A549 (cell line): ENCODE measurements around the gene HOXD12. TPM values are rescaled to one million over a fixed set of nuclear protein-coding genes. Genes with fewer than 3 reads are reported as not detected.

Source experiments
- ATAC-seq, 2 experiments: fragments of 200-7000 bp in 1 of 2; fragments of >200 bp in 1 of 2; cut with Nextera tagmentation in 1 of 2; cut with Tn5 transposase in 1 of 2; 3 replicates each; pipeline versions ENCODE4 v1.8.0 to v1.9.1; 2018 to 2020; ENCODE audit warnings: mild to moderate bottlenecking in 1 of 2, moderate library complexity in 1 of 2
- CTCF ChIA-PET: fragments of 300-600 bp; sonication (Branson Sonifier 250); formaldehyde crosslinking; extraction: SDS; loops from one replicate; lab custom pipeline; 2021; ENCODE audit warnings: antibody characterized with exemption, inconsistent platforms; lab: Yijun Ruan, JAX
- POLR2A ChIA-PET: fragments of 350-600 bp; formaldehyde crosslinking; extraction: SDS; loops from one replicate; lab custom pipeline; 2021; ENCODE audit warnings: antibody characterized with exemption, inconsistent platforms; lab: Yijun Ruan, JAX
- DNase-seq, 2 experiments: peaks; one replicate each; pipeline versions ENCODE4 v3.0.0 to v3.0.0-alpha.2; 2011 to 2016; ENCODE audit warnings: low read depth in 1 of 2, low spot score in 1 of 2
- FAIRE-seq: peaks from 2 replicates; lab custom pipeline; 2011; peaks lifted over from hg19 to GRCh38; lab: Jason Lieb, UNC
- H3K27ac ChIP-seq, 2 experiments: fragments of >200 bp; sonication (Bioruptor Twin); formaldehyde crosslinking; 3 replicates each; pipeline ENCODE4 v1.5.1; 2016 to 2017
- H3K4me1 ChIP-seq: fragments of >200 bp; sonication (Bioruptor Twin); formaldehyde crosslinking; 3 replicates; pipeline ENCODE4 v1.6.1; 2016
- H3K4me2 ChIP-seq: fragments of >200 bp; sonication (Bioruptor Twin); formaldehyde crosslinking; 3 replicates; pipeline ENCODE4 v1.6.1; 2016
- H3K4me3 ChIP-seq: fragments of >200 bp; sonication (Bioruptor Twin); formaldehyde crosslinking; 3 replicates; pipeline ENCODE4 v1.5.1; 2016
- H3K9me3 ChIP-seq: fragments of >200 bp; sonication (Bioruptor Twin); formaldehyde crosslinking; 3 replicates; pipeline ENCODE4 v1.6.1; 2016
- BHLHE40 ChIP-seq: IDR thresholded peaks from 2 replicates; pipeline ENCODE4 v1.6.1; 2012; ENCODE audit warnings: low read depth, low read length, inconsistent platforms
- CHD2 ChIP-seq: fragments of 150-350 bp; IDR thresholded peaks from 2 replicates; pipeline ENCODE4 v1.6.1; 2014; ENCODE audit warnings: low read length; ENCODE audit not compliant: partially characterized antibody
- ESRRA ChIP-seq: fragments of 150-350 bp; IDR thresholded peaks from 2 replicates; pipeline ENCODE4 v1.6.1; 2014; ENCODE audit warnings: mild to moderate bottlenecking, low read length, borderline replicate concordance
- FOXS1 ChIP-seq: fragments of 250-450 bp; sonication (Bioruptor Pico); IDR thresholded peaks from 2 replicates; pipeline ENCODE4 v1.5.0; 2020; ENCODE audit warnings: mild to moderate bottlenecking, moderate library complexity
- HES2 ChIP-seq: fragments of >200 bp; sonication (Bioruptor Twin); formaldehyde crosslinking; IDR thresholded peaks from 2 replicates; pipeline ENCODE4 v1.6.1; 2016
- HEYL ChIP-seq: fragments of 250-450 bp; sonication (Bioruptor Pico); IDR thresholded peaks from 2 replicates; pipeline ENCODE4 v1.8.0; 2021; ENCODE audit warnings: mild to moderate bottlenecking, moderate library complexity
- HOXB5 ChIP-seq: fragments of 250-450 bp; sonication (Bioruptor Pico); IDR thresholded peaks from 2 replicates; pipeline ENCODE4 v1.5.0; 2020; ENCODE audit warnings: mild to moderate bottlenecking, moderate library complexity
- MAFK ChIP-seq: fragments of 450-650 bp; IDR thresholded peaks from 2 replicates; pipeline ENCODE4 v1.6.1; 2014; ENCODE audit not compliant: partially characterized antibody
- NPAS2 ChIP-seq: fragments of 250-450 bp; sonication (Bioruptor Pico); IDR thresholded peaks from 2 replicates; pipeline ENCODE4 v1.8.0; 2022; ENCODE audit warnings: mild to moderate bottlenecking, moderate library complexity, borderline replicate concordance
- POLR2AphosphoS2 ChIP-seq: conservative IDR thresholded peaks from 2 replicates; pipeline ENCODE4 v1.6.1; 2012; ENCODE audit warnings: low read length, improper control_type of control experiment, inconsistent platforms
- RCOR1 ChIP-seq: fragments of 150-350 bp; IDR thresholded peaks from 2 replicates; pipeline ENCODE4 v1.6.1; 2014; ENCODE audit warnings: antibody characterized with exemption, low read length, low read depth
- REST ChIP-seq: fragments of 200-600 bp; sonication (generic); IDR thresholded peaks from 2 replicates; pipeline ENCODE4 v1.6.1; 2016; ENCODE audit warnings: antibody characterized with exemption, mild to moderate bottlenecking, moderate library complexity
- RFX5 ChIP-seq: fragments of 450-650 bp; IDR thresholded peaks from 2 replicates; pipeline ENCODE4 v1.7.1; 2014; ENCODE audit warnings: antibody characterized with exemption, mild to moderate bottlenecking, moderate library complexity
- ZC3H11A ChIP-seq: fragments of 450-650 bp; IDR thresholded peaks from 2 replicates; pipeline ENCODE4 v1.6.1; 2014; ENCODE audit warnings: antibody characterized with exemption, mild to moderate bottlenecking
- ZSCAN20 ChIP-seq: fragments of 250-450 bp; sonication (Bioruptor Pico); IDR thresholded peaks from 2 replicates; pipeline ENCODE4 v1.8.0; 2022; ENCODE audit warnings: mild to moderate bottlenecking, moderate library complexity
- WGBS: methylation state at CpG from one replicate; pipeline ENCODE4 v1.1.6; 2017; ENCODE audit errors: missing lambda C conversion rate; 5-methylcytosine and 5-hydroxymethylcytosine counted together
- polyA plus RNA-seq, 4 experiments: library from polyadenylated mRNA; depleted of rRNA in 3 of 4; stranded (reverse); fragments of >200 nt; fragmentation: RNase III in 1 of 4; extraction: RNeasy Plus Mini Kit Qiagen cat#74134 plus additional on column Dnase treatment in 1 of 4; gene quantifications; 2 replicates in 3 of 4; 3 replicates in 1 of 4; pipeline ENCODE4 v1.2.3, GENCODE V29; 2011 to 2017
- TF ChIP-seq, protein P1 (sequence below): fragments of 150-350 bp; IDR thresholded peaks from 2 replicates; pipeline ENCODE4 v1.6.1; 2014; ENCODE audit warnings: low read depth, mild to moderate bottlenecking, low read length

The HOXD12 gene
- polyA plus RNA-seq, 2 of the 4 experiments (the other 2 are of a cell fraction), result not detected

GRCh38 chr2:176098366-176099158 is 1.0 kb upstream of the HOXD12 start (continued):
- TF ChIP-seq ZC3H11A (no peak), MAFK (no peak), ZSCAN20 (CRISPR knock-in tag) (no peak), RFX5 (no peak), ESRRA (no peak)

DNA sequence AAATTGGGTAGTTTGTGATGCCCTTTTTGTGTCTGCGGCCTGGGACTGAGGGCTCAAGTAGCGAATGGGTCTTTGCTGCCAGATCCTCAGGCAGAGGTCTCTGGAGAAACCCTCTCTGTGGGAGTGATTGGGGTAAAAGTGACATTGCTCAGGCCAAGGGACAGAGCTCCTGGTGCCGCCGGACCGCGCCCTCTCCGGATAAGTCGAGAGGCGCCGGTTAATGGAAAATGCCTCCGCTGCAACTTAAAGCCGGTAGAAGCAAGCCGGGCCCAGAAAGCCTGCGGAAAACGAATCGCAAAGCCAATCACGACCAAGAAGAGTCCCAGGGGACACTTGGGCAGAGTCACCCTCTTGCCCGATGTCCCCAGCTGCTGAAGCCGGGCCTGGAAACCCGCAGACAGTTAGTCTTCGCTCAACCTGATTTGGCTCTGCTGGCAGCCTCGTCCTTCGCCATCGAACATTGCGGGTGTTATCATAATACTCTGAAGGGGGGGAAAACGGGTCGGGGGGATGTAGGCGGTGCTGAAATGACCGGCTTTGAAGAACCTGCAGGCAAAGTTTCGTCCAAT is 352 bp upstream of the HOXD12 start:
- no peak overlapping the region for H3K4me2 ChIP-seq
- FAIRE-seq, result no peak
- no peak for TF ChIP-seq RCOR1
- TF ChIP-seq HOXB5, result no peak
- no peak for TF ChIP-seq CHD2
- TF ChIP-seq REST, result no peak
- TF ChIP-seq POLR2AphosphoS2, result no peak
- no peak for TF ChIP-seq BHLHE40
- TF ChIP-seq, protein P1, sequence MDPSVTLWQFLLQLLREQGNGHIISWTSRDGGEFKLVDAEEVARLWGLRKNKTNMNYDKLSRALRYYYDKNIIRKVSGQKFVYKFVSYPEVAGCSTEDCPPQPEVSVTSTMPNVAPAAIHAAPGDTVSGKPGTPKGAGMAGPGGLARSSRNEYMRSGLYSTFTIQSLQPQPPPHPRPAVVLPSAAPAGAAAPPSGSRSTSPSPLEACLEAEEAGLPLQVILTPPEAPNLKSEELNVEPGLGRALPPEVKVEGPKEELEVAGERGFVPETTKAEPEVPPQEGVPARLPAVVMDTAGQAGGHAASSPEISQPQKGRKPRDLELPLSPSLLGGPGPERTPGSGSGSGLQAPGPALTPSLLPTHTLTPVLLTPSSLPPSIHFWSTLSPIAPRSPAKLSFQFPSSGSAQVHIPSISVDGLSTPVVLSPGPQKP, result no peak
- no peak for TF ChIP-seq HEYL (CRISPR knock-in tag)
- no peak for TF ChIP-seq HES2
- TF ChIP-seq, all 56 proteins: peak for 0
- H3K4me1 ChIP-seq, result peaks cover 16% of the 10 kb centered on the region
- DNase-seq, result no peak
- no peak overlapping the region for H3K27ac ChIP-seq
- no peak overlapping the region for H3K4me3 ChIP-seq
- ATAC-seq, result no peak
- ChIA-PET CTCF (interaction anchor here (0.7 to 4.5 kb wide), 4 partner anchors 12 to 530 kb away, joined by 4 to 57 read pairs (median 24); partner anchors contain the start of gene EVX2), POLR2A (no interaction called here)
- WGBS, result 88% methylated on average over 30 of the region's 30 CpGs
- H3K9me3 ChIP-seq, result no peaks in the 10 kb centered on the region

- ATAC-seq (no peak), FAIRE-seq (no peak), DNase-seq (no peak)
- no peaks in the 10 kb centered on the region for H3K9me3 ChIP-seq
- H3K4me3 ChIP-seq, result no peak overlapping the region
- POLR2A ChIA-PET, result no interaction called here
- WGBS, result 82% methylated on average over 28 of the region's 28 CpGs
- TF ChIP-seq NPAS2 (CRISPR knock-in tag) (no peak), FOXS1 (CRISPR knock-in tag) (no peak)
- TF ChIP-seq, all 56 proteins: peak for 0
- Histone ChIP-seq H3K4me2 (no peak overlapping the region), H3K27ac (no peak overlapping the region), H3K4me1 (peaks cover 24% of the 10 kb centered on the region)
- CTCF ChIA-PET, result interaction anchor here (2.6 kb wide), 1 partner anchor 11 kb away, joined by 17 read pairs; no protein-coding TSS in a partner anchor
These were observed 1.0 kb downstream of the HOXD12 start for GRCh38 chr2:176100547-176101140.
